Tibial nerve (tissue), 3 donors: ENCODE measurements around the gene PIPOX.

Experiments
- CTCF ChIP-seq, 5 experiments: fragments of 200-600 bp in 3 of 5; fragments of 450-650 bp in 2 of 5; sonication (generic) in 3 of 5; IDR thresholded peaks; one replicate each; pipeline ENCODE4 v1.5.1; 2016 to 2019; ENCODE audit warnings: antibody characterized with exemption in 5 of 5, mild to moderate bottlenecking in 3 of 5, moderate library complexity in 2 of 5
- POLR2A ChIP-seq, 2 donors: fragments of 450-650 bp; IDR thresholded peaks; one replicate each; pipeline ENCODE4 v1.6.1; 2017; ENCODE audit warnings: antibody characterized with exemption in 2 of 2, mild to moderate bottlenecking in 2 of 2, moderate library complexity in 2 of 2

- TF ChIP-seq CTCF (IDR thresholded peaks at IDR 0.05), result no peak
- TF ChIP-seq POLR2A (IDR thresholded peaks at IDR 0.05), result no peak
Measured at GRCh38 chr17:28999206-28999605, 43.7 kb upstream of the PIPOX start.
